Thoracic aorta (tissue), 2 donors: ENCODE results near the gene OLFML3. TPM values are rescaled to one million over a fixed set of nuclear protein-coding genes. Genes with fewer than 3 reads are reported as not detected.
"Not testable (repeated sequence)": the region's sequence is repeated elsewhere in the genome, so short reads cannot be mapped to it uniquely, and the experiment has no call there.

Source experiments
- ATAC-seq: fragments of 150-250 bp; one replicate; pipeline ENCODE4 v1.8.0; 2017; ENCODE audit warnings: low read depth; ENCODE audit not compliant: insufficient number of reproducible peaks, low FRiP score
- DNase-seq: peaks from one replicate; pipeline ENCODE4 v3.0.0-alpha.2; 2020; ENCODE audit warnings: low spot score
- H3K27ac ChIP-seq, 2 donors: fragments of 200-600 bp; sonication (generic); 1 replicate in 1 of 2; 2 replicates in 1 of 2; pipeline ENCODE4 v1.5.1; 2016; ENCODE audit warnings: mild to moderate bottlenecking in 2 of 2, moderate library complexity in 2 of 2
- H3K27me3 ChIP-seq: fragments of 200-600 bp; sonication (generic); replicated peaks from 2 replicates; pipeline ENCODE4 v1.6.0; 2016; ENCODE audit warnings: mild to moderate bottlenecking; ENCODE audit not compliant: insufficient read depth
- H3K36me3 ChIP-seq: fragments of 200-600 bp; sonication (generic); one replicate; pipeline ENCODE4 v1.5.1; 2016
- H3K4me1 ChIP-seq, 2 donors: fragments of 200-600 bp; sonication (generic); 1 replicate in 1 of 2; 2 replicates in 1 of 2; pipeline versions ENCODE4 v1.5.1 to v1.6.0; 2016; ENCODE audit warnings: low read depth in 2 of 2, mild to moderate bottlenecking in 1 of 2; ENCODE audit not compliant: control insufficient read depth in 1 of 2
- H3K4me3 ChIP-seq: fragments of 200-600 bp; sonication (generic); 2 replicates; pipeline ENCODE4 v1.5.1; 2016; ENCODE audit warnings: mild to moderate bottlenecking
- H3K9me3 ChIP-seq: fragments of 200-600 bp; sonication (generic); 2 replicates; pipeline ENCODE4 v1.5.1; 2016
- total RNA-seq, 2 donors: library from RNA; depleted of rRNA; stranded (reverse); fragments of >200 nt; gene quantifications; one replicate each; pipeline versions ENCODE4 v1.1.0 to v1.2.3, GENCODE V29; 2016
- TF ChIP-seq, protein P1 (sequence below): fragments of 200-600 bp; sonication (generic); IDR thresholded peaks from one replicate; pipeline ENCODE4 v1.5.1; 2019; ENCODE audit warnings: antibody characterized with exemption

Gene OLFML3
- total RNA-seq, 2 donors from 2014 or later: 56.0 to 63.9 TPM

DNA sequence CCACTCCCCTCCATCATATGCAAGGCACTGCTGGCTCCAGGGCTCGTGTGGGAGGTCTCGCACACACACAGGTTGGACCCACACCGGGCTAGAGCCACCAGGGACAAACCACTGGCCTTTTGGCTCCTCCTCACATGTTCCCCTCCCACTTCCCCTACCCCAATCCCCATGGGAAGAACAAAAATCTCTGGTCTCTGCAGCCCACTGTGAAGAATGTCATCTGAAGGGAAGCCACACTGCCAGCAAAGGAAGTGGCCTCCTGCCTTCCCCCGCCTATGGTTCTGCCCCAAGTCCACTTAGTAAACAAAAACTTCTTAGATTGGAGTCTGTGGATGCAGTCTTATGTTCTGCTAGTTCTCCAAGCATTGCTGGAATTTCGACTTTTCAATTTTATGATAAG lies 24.2 kb downstream of the OLFML3 start:
- no peak for ATAC-seq
- Histone ChIP-seq H3K27ac (no peak overlapping the region), H3K36me3 (no peaks in the 10 kb centered on the region), H3K9me3 (no peaks in the 10 kb centered on the region), H3K27me3 (no peaks in the 10 kb centered on the region), H3K4me1 (no peaks in the 10 kb centered on the region), H3K4me3 (no peak overlapping the region)
- no peak for DNase-seq
- TF ChIP-seq, protein P1, sequence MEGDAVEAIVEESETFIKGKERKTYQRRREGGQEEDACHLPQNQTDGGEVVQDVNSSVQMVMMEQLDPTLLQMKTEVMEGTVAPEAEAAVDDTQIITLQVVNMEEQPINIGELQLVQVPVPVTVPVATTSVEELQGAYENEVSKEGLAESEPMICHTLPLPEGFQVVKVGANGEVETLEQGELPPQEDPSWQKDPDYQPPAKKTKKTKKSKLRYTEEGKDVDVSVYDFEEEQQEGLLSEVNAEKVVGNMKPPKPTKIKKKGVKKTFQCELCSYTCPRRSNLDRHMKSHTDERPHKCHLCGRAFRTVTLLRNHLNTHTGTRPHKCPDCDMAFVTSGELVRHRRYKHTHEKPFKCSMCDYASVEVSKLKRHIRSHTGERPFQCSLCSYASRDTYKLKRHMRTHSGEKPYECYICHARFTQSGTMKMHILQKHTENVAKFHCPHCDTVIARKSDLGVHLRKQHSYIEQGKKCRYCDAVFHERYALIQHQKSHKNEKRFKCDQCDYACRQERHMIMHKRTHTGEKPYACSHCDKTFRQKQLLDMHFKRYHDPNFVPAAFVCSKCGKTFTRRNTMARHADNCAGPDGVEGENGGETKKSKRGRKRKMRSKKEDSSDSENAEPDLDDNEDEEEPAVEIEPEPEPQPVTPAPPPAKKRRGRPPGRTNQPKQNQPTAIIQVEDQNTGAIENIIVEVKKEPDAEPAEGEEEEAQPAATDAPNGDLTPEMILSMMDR: no peak

DNA sequence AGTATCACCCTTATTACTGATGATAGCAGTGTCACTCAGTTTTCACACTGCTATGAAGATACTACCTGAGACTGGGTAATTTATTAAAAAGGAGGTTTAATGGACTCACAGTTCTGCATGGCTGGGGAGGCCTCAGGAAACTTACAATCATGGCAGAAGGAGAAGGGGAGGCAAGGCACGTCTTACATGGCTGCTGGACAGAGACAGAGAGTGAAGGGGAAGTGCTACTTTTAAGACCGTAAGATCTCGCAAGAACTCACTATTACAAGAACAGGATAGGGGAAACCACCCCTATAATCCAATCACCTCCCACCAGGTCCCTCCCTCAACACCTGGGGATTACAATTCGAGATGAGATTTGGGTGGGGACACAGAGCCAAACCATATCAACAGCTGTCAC lies 27.6 kb downstream of the OLFML3 start:
- H3K4me3 ChIP-seq, ATAC-seq, H3K9me3 ChIP-seq, H3K27ac ChIP-seq, H3K36me3 ChIP-seq, H3K27me3 ChIP-seq, DNase-seq, H3K4me1 ChIP-seq: not testable (repeated sequence)

DNA sequence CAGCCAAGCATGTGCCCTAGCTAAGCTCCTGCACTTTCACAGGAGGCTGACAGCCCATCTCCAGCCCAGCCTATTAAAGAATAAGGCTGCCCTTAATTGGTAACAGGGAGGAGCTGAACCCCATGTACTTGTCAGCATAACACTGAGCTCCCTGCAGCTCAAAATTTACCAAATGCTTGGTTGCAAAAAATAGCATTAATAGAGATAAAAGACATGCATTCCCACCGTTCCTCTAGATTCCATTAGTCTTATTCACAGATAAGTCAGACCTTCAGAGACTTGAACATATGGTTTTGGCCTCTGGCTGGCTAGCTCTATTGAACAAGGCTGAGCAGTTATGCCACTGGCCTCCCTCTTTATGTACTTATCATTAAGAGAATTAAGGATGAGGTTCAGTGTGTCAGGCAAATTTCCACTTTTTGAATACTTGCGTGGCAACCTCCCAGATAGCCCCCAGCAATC lies 29.2 kb downstream of the OLFML3 start:
- Histone ChIP-seq H3K4me1 (no peaks in the 10 kb centered on the region), H3K27ac (no peak overlapping the region), H3K36me3 (no peaks in the 10 kb centered on the region), H3K4me3 (no peak overlapping the region), H3K9me3 (no peaks in the 10 kb centered on the region), H3K27me3 (no peaks in the 10 kb centered on the region)
- no peak for DNase-seq
- TF ChIP-seq, protein P1: no peak
- ATAC-seq: no peak

DNA sequence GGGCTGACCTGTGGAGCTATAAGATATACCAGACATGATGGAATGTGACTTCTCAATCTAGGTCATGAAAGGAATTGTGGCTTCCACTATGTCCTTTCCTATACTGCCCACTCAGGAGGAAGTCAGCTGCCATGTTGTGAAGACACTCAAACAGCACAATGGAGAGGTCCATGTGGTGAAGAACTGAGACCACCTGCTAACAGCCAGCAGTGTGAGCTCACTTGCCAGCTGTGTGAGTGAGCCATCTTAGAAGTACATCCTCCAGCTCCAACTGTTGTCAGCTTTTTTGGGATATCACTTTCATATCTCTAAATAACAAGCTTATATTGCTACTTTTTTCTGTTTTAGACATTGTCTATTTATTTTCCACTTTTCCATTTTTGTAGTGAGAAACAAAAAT lies 29.7 kb downstream of the OLFML3 start:
- H3K9me3 ChIP-seq: no peaks in the 10 kb centered on the region
- H3K4me1 ChIP-seq: no peaks in the 10 kb centered on the region
- H3K27me3 ChIP-seq: no peaks in the 10 kb centered on the region
- no peaks in the 10 kb centered on the region for H3K36me3 ChIP-seq
- no peak overlapping the region for H3K27ac ChIP-seq
- DNase-seq (no peak), ATAC-seq (no peak)
- H3K4me3 ChIP-seq: no peak overlapping the region
- TF ChIP-seq, protein P1: no peak

DNA sequence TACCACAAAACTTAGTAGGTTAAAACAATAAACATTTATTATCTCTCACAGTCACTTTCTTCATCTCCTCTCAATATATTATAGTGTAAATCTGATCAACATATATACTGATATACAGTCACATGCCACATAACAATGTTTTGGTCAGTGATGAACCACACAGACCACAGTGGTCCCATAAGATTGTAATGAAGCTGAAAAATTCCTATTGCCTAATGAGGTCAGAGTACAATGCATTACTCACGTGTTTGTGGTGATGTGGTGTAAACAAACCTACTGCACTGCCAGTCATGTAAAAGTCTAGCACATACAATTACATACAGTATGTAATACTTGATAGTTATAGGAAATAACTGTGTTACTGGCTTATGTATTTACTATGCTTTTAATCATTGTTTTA lies 30.1 kb downstream of the OLFML3 start:
- Histone ChIP-seq H3K4me3 (no peak overlapping the region), H3K27ac (no peak overlapping the region), H3K27me3 (no peaks in the 10 kb centered on the region), H3K36me3 (no peaks in the 10 kb centered on the region), H3K4me1 (no peaks in the 10 kb centered on the region), H3K9me3 (no peaks in the 10 kb centered on the region)
- TF ChIP-seq, protein P1: no peak
- ATAC-seq (no peak), DNase-seq (no peak)

DNA sequence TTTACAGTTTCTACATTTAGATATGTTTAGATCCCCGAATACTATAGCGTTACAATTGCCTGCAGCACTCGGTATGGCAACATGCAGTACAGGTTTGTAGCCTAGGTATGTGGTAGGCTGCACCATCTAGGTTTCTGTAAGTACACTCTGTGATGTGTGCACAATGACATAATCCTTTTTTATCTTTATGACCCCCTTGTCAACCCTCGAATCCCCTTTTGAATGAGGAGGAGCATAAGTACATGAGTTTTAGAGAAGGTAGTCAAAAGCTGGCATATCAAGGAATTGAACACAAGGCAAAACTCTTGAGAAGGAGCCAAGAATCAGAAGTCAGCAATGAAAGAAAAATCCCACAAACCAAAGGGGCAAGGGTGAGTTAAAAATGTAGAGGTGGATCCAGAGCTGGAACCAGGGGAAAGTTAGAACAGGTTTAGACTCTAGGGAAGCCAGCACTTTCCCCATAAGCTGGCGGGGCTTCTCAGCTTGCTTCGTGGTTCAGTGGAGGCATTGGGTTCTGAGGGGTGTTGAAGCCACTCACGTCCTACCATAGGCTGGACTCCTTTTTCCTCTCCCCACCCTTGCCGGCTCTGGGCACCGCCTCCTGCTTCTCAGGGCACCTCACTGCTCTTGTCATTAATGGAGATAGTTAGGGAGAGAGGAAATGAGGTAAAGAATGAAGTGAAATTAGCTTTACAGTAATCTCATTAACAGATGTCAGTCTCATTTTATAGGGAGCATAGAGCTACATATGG lies 31.3 kb downstream of the OLFML3 start:
- no peaks in the 10 kb centered on the region for H3K4me1 ChIP-seq
- no peak for ATAC-seq
- no peak for DNase-seq
- H3K9me3 ChIP-seq: no peaks in the 10 kb centered on the region
- no peaks in the 10 kb centered on the region for H3K27me3 ChIP-seq
- no peak overlapping the region for H3K4me3 ChIP-seq
- H3K27ac ChIP-seq: no peak overlapping the region
- H3K36me3 ChIP-seq: no peaks in the 10 kb centered on the region
- TF ChIP-seq, protein P1: no peak
